GM15510 (cell line): ENCODE results near the gene COL4A2.

Source experiments
- POLR2A ChIP-seq: IDR thresholded peaks from 3 replicates; pipeline ENCODE4 v1.6.1; 2011; ENCODE audit warnings: borderline replicate concordance; ENCODE audit not compliant: insufficient read length; ENCODE audit errors: extremely low read depth

The COL4A2 gene

DNA sequence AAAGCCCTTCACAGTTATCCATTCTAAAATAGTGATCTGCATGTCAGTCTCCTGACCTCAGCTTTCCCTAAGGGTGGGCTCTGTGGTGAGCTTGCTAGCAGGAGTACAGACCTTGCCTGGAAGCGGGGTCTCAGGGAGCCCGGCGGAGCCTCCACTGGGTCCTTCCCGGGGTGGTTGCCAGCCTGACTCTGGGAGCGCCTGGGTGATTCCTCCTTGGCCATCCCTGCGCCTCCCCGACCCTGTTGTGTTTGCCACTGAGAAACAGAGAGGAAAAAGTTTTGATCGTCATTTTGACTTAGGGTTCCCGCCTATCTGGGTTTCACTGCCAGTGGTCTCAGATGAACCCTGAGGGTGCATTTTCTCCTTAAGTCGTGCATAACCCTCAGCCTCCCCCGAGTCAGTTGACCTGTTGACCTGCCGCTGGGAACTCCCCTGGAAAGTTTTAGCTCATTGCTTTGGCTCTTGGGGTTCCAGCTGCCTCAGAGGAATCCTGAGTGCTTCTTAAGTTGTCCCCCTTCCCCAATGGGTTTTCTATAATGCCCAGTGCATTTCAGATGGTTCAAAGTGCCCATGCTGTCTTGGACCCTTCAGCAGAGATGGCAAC is 136.6 kb downstream of the COL4A2 start:
- no peak for TF ChIP-seq POLR2A

DNA sequence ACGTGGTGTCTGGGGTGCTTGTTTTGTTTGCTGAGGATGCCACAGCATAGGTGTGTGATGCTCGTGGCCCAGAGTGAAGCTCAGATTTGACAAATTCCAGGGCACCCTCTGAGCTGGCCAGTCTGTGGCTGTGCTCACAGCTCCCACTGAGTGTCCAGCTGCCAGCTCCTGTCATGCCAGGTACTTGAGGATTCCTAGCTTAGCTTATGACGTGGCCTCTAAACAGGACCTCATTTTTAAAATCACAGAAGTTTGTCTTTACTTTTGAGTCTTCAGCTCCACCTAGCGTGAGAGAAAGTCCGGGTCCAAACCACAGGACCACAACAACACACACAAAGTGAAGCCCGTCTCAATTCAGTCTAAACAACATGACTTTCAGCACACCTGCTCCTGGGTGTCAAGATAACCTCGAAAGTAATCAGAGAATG is 137.2 kb downstream of the COL4A2 start:
- no peak for TF ChIP-seq POLR2A

DNA sequence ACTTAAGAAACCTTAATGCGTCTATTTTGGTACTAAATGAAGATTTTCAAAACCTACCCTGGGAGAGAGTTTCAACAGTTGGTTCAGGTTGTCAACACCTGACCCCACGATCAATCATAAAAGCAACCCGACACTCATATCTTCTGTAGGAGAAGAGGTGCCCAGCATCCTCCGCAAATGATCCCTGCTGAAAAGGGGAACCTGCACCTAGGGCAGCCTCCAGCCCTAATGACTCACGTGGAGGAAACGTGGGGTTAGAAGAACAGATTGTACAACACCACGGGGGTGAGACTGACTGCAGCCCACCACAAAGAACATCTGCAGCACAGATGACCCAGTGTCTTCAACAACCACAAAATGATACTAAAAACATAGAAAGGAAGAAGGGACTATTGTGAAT is 138.1 kb downstream of the COL4A2 start:
- TF ChIP-seq POLR2A: no peak

DNA sequence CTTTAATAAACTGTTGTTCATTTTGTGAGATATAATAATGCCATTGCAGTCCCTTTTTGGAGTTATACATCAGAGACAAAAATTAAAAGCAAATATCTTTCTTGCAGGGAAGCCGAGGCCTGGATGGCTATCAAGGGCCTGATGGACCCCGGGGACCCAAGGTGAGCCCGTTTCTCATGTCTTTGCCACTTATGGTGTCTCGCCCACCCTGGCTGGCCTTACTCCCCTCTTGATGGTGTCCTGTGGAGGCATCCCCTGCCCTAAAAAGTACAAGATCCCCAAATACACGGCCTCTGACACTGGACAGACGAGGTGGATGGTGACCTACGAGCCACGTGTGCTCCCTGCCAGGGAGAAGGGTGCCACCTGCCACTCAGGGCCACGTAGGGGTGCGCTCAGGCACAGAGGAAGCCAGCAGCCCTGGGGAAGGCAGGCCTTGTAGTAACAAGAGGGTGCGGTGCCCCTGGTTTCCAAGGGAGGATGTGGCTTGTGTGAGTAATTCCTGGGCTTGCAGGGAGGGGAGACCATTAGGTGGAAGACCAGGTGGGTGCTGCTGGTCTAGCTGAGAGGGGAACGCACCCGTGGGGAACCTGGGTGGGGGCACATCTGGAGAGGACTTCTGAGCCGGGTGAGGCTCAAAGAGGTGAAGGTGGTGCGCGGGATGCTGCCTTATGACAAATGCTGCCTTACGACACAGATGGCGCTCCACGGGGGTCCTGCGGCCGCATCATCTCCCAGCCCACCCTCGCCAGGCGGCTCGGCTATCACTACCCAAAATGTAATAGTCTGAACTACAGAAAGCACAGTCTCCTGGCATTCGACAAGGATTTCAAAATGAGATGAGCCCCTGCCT is 138.9 kb downstream of the COL4A2 start:
- TF ChIP-seq POLR2A: no peak

DNA sequence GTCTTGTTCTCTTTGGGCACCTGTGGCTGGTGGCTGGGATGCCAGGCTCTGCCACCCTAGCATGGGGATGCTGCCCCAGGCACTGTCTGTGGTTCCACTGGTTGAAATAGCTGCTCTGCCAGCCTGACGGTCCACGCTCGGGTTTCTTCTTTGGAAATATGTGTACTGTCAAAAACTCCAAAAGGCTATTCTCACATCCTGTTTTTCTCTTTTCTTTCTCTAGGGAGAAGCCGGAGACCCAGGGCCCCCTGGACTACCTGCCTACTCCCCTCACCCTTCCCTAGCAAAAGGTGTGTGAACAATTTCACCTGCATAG is 139.4 kb downstream of the COL4A2 start:
- no peak for TF ChIP-seq POLR2A

DNA sequence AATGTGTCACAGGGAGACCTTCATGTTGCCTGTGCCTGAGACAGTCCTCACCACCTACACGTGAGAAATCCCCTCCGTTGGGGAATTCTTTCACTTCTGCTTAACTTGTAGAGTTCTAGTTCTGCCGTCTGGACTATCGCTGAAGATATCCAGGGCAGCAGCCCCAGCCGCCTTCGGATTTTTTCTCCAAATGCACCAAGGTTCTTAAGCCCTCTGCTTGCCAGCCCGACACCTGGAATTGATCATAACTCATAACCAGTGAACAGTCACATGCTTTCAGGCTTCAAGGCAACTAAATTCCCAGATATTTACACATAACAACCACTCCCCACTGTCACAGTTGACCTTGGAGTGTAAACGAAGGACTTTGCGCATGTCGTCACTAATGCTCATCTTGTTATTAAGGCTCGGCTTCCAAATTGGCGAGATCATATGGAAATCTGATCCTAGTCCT is 140.0 kb downstream of the COL4A2 start:
- TF ChIP-seq POLR2A: no peak

DNA sequence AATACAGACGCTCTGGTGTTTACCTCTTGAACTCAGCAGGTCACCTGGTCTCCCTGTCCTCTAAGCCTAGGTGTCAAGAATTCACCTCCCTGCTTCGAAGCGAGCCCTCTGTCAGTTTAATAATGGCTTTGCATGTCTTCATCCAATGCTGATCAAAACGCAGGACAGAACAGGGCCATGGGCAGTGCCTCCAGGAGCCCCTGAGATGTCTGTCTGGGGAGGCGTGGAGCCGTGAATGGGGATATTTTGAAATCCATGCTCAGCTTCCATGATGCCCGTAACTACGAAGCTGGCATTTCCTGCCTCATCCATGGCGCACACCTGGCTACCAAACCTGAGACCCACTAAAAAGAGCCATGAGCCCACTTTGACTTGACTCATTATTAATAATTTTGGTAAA is 140.7 kb downstream of the COL4A2 start:
- no peak for TF ChIP-seq POLR2A

DNA sequence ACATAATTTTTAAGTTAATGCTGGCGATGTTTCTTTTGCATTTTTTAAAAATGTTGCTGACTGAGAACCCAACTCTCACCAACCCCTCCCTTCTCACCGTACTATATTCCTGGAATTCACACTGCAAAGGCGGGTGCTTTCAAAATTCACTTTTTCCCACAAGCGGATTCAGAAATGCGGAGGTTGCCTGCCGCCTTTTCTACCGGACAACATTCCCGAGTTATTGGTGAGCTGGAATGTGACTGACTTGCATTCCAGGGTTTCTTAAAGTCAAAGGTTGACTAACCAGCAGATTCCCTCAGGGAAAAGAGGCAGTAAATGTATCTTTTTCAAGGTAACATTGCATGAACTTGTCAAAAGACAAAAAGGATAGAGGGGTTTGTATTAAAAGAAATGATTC is 141.1 kb downstream of the COL4A2 start:
- no peak for TF ChIP-seq POLR2A

DNA sequence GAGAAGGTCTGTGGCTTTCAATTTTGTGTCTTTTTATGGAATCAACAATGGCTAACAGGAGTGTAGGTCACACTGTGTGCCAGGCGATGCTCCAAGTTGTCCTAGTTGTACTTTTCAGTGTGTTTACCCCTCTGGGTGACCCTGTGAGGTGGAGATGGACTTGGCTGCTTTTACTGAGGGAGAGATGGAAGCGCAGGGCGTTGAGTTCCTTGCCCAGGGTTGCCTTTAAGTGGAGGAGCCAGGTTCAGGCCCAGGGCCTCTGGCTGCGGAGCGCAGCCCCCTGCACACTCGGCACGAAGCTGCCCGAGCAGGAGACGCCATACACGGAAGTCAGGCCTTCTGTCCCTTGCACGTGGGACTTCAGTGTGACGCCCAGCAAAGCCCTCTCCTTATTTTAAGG is 141.6 kb downstream of the COL4A2 start:
- no peak for TF ChIP-seq POLR2A

DNA sequence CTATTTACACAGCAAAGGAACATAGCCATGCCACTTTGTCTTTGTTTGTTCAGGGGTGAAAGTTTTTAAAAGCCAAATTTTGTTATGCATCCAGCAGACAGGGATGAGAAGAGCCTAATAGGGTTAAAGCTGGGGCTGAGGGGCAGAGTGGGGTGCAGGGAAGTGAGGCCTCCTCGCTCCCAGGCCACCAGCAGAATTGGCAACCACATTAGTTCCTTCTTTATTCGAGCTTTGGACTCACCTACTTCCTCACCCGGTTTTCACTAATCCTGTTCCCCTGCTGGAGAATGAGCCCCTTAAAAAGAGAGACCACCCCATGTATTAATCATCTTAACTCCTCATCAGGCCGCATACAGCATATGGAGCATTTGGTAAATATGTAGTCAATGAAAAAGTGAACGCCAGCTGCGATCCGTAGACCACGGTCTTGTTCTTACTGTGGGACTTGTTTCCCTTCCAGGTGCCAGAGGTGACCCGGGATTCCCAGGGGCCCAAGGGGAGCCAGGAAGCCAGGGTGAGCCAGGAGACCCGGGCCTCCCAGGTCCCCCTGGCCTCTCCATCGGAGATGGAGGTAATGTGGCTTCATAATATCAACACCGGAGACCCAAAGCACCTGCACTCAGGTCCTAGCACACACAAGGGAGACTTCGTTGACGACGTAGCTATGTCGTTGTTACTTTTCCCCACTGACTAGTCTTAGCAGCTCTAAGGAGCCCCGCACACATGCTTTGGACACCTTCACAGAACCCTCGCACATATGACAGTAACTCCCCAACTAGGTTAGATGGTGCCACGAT is 142.3 kb downstream of the COL4A2 start:
- TF ChIP-seq POLR2A: no peak

DNA sequence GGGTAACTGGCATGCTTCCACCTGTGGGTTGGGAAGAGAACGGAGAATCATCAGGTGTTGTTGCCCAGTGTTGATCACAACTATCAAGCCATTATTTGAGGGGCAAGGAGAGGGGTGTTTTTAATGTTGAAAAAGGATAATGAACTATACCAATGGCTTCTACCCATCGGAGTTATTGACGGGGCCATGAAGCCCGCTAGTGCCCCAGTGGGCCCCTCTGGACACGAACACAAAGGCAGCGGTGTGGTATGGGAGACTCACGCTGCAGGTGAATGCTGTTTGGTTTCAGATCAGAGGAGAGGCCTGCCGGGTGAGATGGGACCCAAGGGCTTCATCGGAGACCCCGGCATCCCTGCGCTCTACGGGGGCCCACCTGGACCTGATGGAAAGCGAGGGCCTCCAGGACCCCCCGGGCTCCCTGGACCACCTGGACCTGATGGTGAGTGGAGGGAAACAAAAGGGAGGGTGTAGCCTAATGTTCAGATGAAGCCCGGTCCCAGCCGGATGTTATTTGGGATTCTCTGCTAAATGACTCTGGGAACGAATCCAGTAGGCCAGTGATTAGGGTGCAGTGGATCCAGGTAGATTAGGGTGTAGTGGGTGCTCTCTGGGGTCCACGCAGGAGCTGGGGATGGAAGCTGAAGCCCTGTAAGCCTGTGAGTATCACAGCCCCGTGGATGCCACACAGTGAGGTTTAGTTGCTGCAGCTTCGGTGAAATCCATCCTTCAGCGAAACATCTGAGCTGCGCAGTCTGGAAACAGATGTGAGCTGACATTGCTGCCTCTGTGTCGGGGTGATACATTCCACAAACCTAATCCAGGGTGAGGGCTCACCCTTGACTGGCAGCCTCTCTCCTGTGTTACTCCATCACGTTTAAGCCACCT is 143.2 kb downstream of the COL4A2 start:
- TF ChIP-seq POLR2A: no peak

DNA sequence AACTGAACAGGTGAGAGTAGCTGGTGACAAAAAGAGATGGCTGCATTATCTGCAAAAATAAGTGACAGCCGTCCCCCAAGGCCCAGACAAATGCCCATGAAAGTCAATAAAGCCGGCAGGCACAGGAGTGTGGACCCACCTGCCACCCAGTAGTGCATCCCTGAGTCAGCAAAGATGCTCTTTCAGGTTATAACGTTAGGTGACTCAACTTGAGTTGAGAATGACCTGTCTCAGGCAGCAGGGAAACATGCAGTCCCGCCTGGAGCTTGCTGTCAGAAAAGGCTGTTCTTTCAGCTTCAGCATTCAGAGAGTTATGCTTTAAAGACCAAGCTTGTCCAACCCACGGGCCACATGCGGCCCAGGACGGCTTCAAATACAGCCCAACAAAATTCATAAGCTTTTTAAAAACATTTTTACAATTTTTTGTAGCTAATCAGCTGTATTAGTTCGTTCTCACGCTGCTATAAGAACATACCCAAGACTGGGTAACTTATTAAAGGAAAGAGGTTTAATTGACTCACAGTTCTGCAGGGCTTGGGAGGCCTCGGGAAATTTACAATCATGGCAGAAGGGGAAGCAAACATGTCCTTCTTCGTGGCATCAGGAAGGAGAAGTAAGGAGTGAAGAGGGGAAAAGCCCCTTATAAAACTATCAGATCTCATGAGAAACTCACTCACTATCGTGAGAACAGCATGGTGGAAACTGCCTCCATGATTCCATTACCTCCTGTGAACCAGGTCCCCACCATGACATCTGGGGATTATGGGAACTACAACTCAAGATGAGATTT is 144.1 kb downstream of the COL4A2 start:
- no peak for TF ChIP-seq POLR2A

DNA sequence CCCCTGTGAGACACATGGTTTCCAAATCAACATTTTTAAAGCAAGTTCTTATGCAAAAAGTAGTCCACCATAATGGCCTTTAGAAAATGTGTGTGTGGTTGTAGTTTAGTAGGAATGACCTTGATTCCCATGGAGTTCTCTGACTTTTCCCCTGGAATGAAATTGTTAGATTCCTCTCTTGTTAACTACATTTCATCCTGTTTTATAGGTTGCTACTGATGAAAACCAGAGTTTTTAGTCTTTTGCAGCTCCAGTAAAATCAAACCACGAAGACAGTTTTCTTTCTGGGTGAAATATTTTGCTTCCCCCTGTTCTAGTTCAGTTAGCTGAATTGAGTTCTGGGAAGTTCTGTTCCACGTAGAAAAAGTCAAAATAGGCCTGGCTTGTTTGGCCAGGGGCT is 146.7 kb downstream of the COL4A2 start:
- no peak for TF ChIP-seq POLR2A
